KOPT-K1 (cell line): Measurements from ENCODE around the gene ASXL3.

Source experiments
- H3K27ac ChIP-seq: fragments of 200-600 bp; sonication (generic); 2 replicates; pipeline ENCODE4 v1.5.1; 2016; ENCODE audit warnings: antibody characterized with exemption, mild to moderate bottlenecking, low read depth, low read length; ENCODE audit not compliant: poor library complexity, severe bottlenecking
- H3K36me3 ChIP-seq: fragments of 200-600 bp; sonication (generic); 2 replicates; pipeline ENCODE4 v1.5.1; 2017; ENCODE audit warnings: antibody characterized with exemption, mild to moderate bottlenecking, low read length, moderate library complexity; ENCODE audit not compliant: insufficient read depth
- H3K9me3 ChIP-seq: fragments of 200-600 bp; sonication (generic); 2 replicates; pipeline ENCODE4 v1.5.1; 2017; ENCODE audit warnings: antibody characterized with exemption, low read length, mild to moderate bottlenecking; ENCODE audit not compliant: insufficient read depth, poor library complexity, severe bottlenecking

Gene ASXL3

GRCh38 chr18:33665641-33666040, 87.6 kb downstream of the ASXL3 start:
- no peak overlapping the region for H3K27ac ChIP-seq
- no peaks in the 10 kb centered on the region for H3K36me3 ChIP-seq
- no peaks in the 10 kb centered on the region for H3K9me3 ChIP-seq

- Histone ChIP-seq H3K9me3 (no peaks in the 10 kb centered on the region), H3K36me3 (no peaks in the 10 kb centered on the region), H3K27ac (no peak overlapping the region)
These were observed 88.9 kb downstream of the ASXL3 start for GRCh38 chr18:33666915-33667314.

- Histone ChIP-seq H3K9me3 (no peaks in the 10 kb centered on the region), H3K36me3 (no peaks in the 10 kb centered on the region), H3K27ac (no peak overlapping the region)
These were observed 91.6 kb downstream of the ASXL3 start for GRCh38 chr18:33669589-33669988.

GRCh38 chr18:33670029-33670428, 92.0 kb downstream of the ASXL3 start:
- Histone ChIP-seq H3K27ac (no peak overlapping the region), H3K36me3 (no peaks in the 10 kb centered on the region), H3K9me3 (no peaks in the 10 kb centered on the region)

- Histone ChIP-seq H3K36me3 (no peaks in the 10 kb centered on the region), H3K9me3 (no peaks in the 10 kb centered on the region), H3K27ac (no peak overlapping the region)
These were observed 95.7 kb downstream of the ASXL3 start for GRCh38 chr18:33673689-33674088.

- Histone ChIP-seq H3K9me3 (no peaks in the 10 kb centered on the region), H3K36me3 (no peaks in the 10 kb centered on the region)
These were observed 98.6 kb downstream of the ASXL3 start for GRCh38 chr18:33676593-33676992.

GRCh38 chr18:33677891-33678290, 99.9 kb downstream of the ASXL3 start:
- Histone ChIP-seq H3K9me3 (no peaks in the 10 kb centered on the region), H3K36me3 (no peaks in the 10 kb centered on the region), H3K27ac (no peak overlapping the region)

More at GRCh38 chr18:33676593-33676992, 98.6 kb downstream of the ASXL3 start:
- H3K27ac ChIP-seq: no peak overlapping the region

GRCh38 chr18:33682436-33682835, 104.4 kb downstream of the ASXL3 start:
- Histone ChIP-seq H3K36me3 (no peaks in the 10 kb centered on the region), H3K27ac (no peak overlapping the region), H3K9me3 (no peaks in the 10 kb centered on the region)

GRCh38 chr18:33694593-33694992, 116.6 kb downstream of the ASXL3 start:
- no peak overlapping the region for H3K27ac ChIP-seq
- no peaks in the 10 kb centered on the region for H3K36me3 ChIP-seq
- no peaks in the 10 kb centered on the region for H3K9me3 ChIP-seq

GRCh38 chr18:33696332-33697162, 118.5 kb downstream of the ASXL3 start:
- Histone ChIP-seq H3K9me3 (no peaks in the 10 kb centered on the region), H3K27ac (no peak overlapping the region), H3K36me3 (no peaks in the 10 kb centered on the region)

GRCh38 chr18:33697498-33697897, 119.5 kb downstream of the ASXL3 start:
- no peak overlapping the region for H3K27ac ChIP-seq
- no peaks in the 10 kb centered on the region for H3K9me3 ChIP-seq
- H3K36me3 ChIP-seq: no peaks in the 10 kb centered on the region

- Histone ChIP-seq H3K27ac (no peak overlapping the region), H3K9me3 (no peaks in the 10 kb centered on the region), H3K36me3 (no peaks in the 10 kb centered on the region)
These were observed 121.4 kb downstream of the ASXL3 start for GRCh38 chr18:33699372-33699771.

- Histone ChIP-seq H3K9me3 (no peaks in the 10 kb centered on the region), H3K36me3 (no peaks in the 10 kb centered on the region), H3K27ac (no peak overlapping the region)
These were observed 122.5 kb downstream of the ASXL3 start for GRCh38 chr18:33700513-33700976.

GRCh38 chr18:33702625-33703024, 124.6 kb downstream of the ASXL3 start:
- no peaks in the 10 kb centered on the region for H3K36me3 ChIP-seq
- H3K27ac ChIP-seq: no peak overlapping the region

GRCh38 chr18:33706391-33706790, 128.4 kb downstream of the ASXL3 start:
- Histone ChIP-seq H3K36me3 (no peaks in the 10 kb centered on the region), H3K27ac (no peak overlapping the region), H3K9me3 (no peaks in the 10 kb centered on the region)

More at GRCh38 chr18:33702625-33703024, 124.6 kb downstream of the ASXL3 start:
- H3K9me3 ChIP-seq: no peaks in the 10 kb centered on the region

- Histone ChIP-seq H3K36me3 (no peaks in the 10 kb centered on the region), H3K9me3 (no peaks in the 10 kb centered on the region), H3K27ac (no peak overlapping the region)
These were observed 130.9 kb downstream of the ASXL3 start for GRCh38 chr18:33708876-33709275.
